NCI-H2227 (cell line): ENCODE data around the gene GOLGA6L7.
"Not testable (repeated sequence)": the region's sequence is repeated elsewhere in the genome, so short reads cannot be mapped to it uniquely, and the experiment has no call there.

Source experiments
- DNase-seq: peaks from one replicate; lab custom pipeline; 2025; ENCODE audit not compliant: unreplicated experiment; lab: John Stamatoyannopoulos, UW

The GOLGA6L7 gene

GRCh38 chr15:28848521-28848920, at the start of gene GOLGA6L7:
Gene GOLGA6L7, minus strand, starts transcription at chr15:28848644. Its CDS starts 95 bp downstream, at chr15:28848549.
- not testable (repeated sequence) for DNase-seq

- no peak for DNase-seq
These were observed 49.6 kb upstream of the GOLGA6L7 start for GRCh38 chr15:28897861-28898585.

GRCh38 chr15:28896951-28897350, 48.5 kb upstream of the GOLGA6L7 start:
- DNase-seq = no peak

GRCh38 chr15:28895566-28895965, 47.1 kb upstream of the GOLGA6L7 start:
- DNase-seq = no peak

GRCh38 chr15:28895146-28895545, 46.7 kb upstream of the GOLGA6L7 start:
- DNase-seq = no peak

- no peak for DNase-seq
These were observed 46.2 kb upstream of the GOLGA6L7 start for GRCh38 chr15:28894631-28895030.

GRCh38 chr15:28892789-28893610, 44.6 kb upstream of the GOLGA6L7 start:
- DNase-seq = no peak

- DNase-seq = no peak
These were observed 43.1 kb upstream of the GOLGA6L7 start for GRCh38 chr15:28891588-28891987.

GRCh38 chr15:28890711-28891495, 42.5 kb upstream of the GOLGA6L7 start:
- no peak for DNase-seq

GRCh38 chr15:28890291-28890690, 41.8 kb upstream of the GOLGA6L7 start:
- not testable (repeated sequence) for DNase-seq

GRCh38 chr15:28889871-28890270, 41.4 kb upstream of the GOLGA6L7 start:
- not testable (repeated sequence) for DNase-seq

- DNase-seq = no peak
These were observed 40.9 kb upstream of the GOLGA6L7 start for GRCh38 chr15:28889346-28889745.

- DNase-seq = no peak
These were observed 40.5 kb upstream of the GOLGA6L7 start for GRCh38 chr15:28888900-28889299.

- DNase-seq = no peak
These were observed 40.0 kb upstream of the GOLGA6L7 start for GRCh38 chr15:28888302-28888894.

GRCh38 chr15:28887339-28888174, 39.1 kb upstream of the GOLGA6L7 start:
- DNase-seq = no peak

GRCh38 chr15:28886431-28887338, 38.2 kb upstream of the GOLGA6L7 start:
- no peak for DNase-seq

- DNase-seq = peak; percentile 64
These were observed 37.4 kb upstream of the GOLGA6L7 start, which contains the start of gene APBA2 for GRCh38 chr15:28885630-28886430. Gene APBA2, plus strand, starts transcription at chr15:28885974. Its CDS starts 167,911 bp downstream, at chr15:29053885.

GRCh38 chr15:28885128-28885629, 36.7 kb upstream of the GOLGA6L7 start:
- no peak for DNase-seq
